ENCODE data around the gene GMDS. TPM values are rescaled to one million over a fixed set of nuclear protein-coding genes. Genes with fewer than 3 reads are reported as not detected.

GMDS gene
- total and polyA plus RNA-seq, 2 of the 13 experiments (the other 11 are each of a cell fraction or from before 2014, with no cell fraction given): 64.4 to 112 TPM

GRCh38 chr6:1915226-1915625, 330.2 kb downstream of the GMDS start (continued):
- no peak for TF ChIP-seq RFXANK (CRISPR knock-in tag; IDR thresholded peaks at IDR 0.05)
- TF ChIP-seq, protein P1, sequence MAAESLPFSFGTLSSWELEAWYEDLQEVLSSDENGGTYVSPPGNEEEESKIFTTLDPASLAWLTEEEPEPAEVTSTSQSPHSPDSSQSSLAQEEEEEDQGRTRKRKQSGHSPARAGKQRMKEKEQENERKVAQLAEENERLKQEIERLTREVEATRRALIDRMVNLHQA (CRISPR knock-in tag; IDR thresholded peaks at IDR 0.05): no peak
- no peak for TF ChIP-seq HMGXB3 (CRISPR knock-in tag; IDR thresholded peaks at IDR 0.05; ENCODE audit: borderline replicate concordance)
- TF ChIP-seq, protein P2, sequence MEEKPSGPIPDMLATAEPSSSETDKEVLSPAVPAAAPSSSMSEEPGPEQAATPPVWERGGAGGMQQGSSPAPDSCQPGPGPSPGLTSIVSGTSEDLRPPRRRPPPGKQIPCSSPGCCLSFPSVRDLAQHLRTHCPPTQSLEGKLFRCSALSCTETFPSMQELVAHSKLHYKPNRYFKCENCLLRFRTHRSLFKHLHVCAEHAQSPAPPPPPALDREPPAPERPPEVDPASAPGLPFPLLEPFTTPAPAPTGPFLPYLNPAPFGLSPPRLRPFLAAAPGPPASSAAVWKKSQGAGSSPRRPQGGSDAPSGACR (CRISPR knock-in tag; IDR thresholded peaks at IDR 0.05): no peak
- no peak for TF ChIP-seq KLF6 (CRISPR knock-in tag; IDR thresholded peaks at IDR 0.05)
- TF ChIP-seq DZIP1 (CRISPR knock-in tag; IDR thresholded peaks at IDR 0.05): no peak
